SH-SY5Y (cell line): ENCODE data around the gene PIGS.

Source experiments
- GATA2 ChIP-seq: IDR thresholded peaks from 2 replicates; pipeline ENCODE4 v1.6.1; 2011; ENCODE audit warnings: mild to moderate bottlenecking, low read depth, low read length
- GATA3 ChIP-seq: IDR thresholded peaks from 2 replicates; pipeline ENCODE4 v1.6.1; 2011; ENCODE audit warnings: low read depth, mild to moderate bottlenecking, low read length, moderate library complexity

- TF ChIP-seq GATA3, result no peak
- no peak for TF ChIP-seq GATA2
Observed at GRCh38 chr17:28521311-28522085, 49.8 kb downstream of the PIGS start.
